Activated T-helper 17 cell treated with anti-CD3 and anti-CD28 coated beads, Interleukin-2, amount 50 U/mL, for 72 hours (primary cell): Measurements from ENCODE around the gene WWC2. TPM values are rescaled to one million over a fixed set of nuclear protein-coding genes. Genes with fewer than 3 reads are reported as not detected.

ENCODE experiments used
- ATAC-seq: fragments of 150-1000 bp; cut with Tn5 transposase; replicated peaks from 2 replicates; pipeline ENCODE4 v1.10.0; 2021; ENCODE audit warnings: mild to moderate bottlenecking, moderate library complexity
- H3K27ac Mint-ChIP-seq: one replicate; pipeline ENCODE4 v1.8.0; 2022; ENCODE audit warnings: mixed read lengths
- H3K27me3 Mint-ChIP-seq: one replicate; pipeline ENCODE4 v1.8.0; 2022; ENCODE audit warnings: mixed read lengths
- H3K36me3 Mint-ChIP-seq: one replicate; pipeline ENCODE4 v1.8.0; 2022; ENCODE audit warnings: low read depth, mild to moderate bottlenecking, mixed read lengths
- H3K4me1 Mint-ChIP-seq: one replicate; pipeline ENCODE4 v1.8.0; 2022; ENCODE audit warnings: mixed read lengths
- H3K4me3 Mint-ChIP-seq: one replicate; pipeline ENCODE4 v1.8.0; 2022; ENCODE audit warnings: mild to moderate bottlenecking, mixed read lengths
- H3K9me3 Mint-ChIP-seq: one replicate; pipeline ENCODE4 v1.8.0; 2022; ENCODE audit warnings: mixed read lengths
- total RNA-seq, 2 donors: library from RNA; stranded (reverse); gene quantifications; one replicate each; pipeline ENCODE4 v1.2.3, GENCODE V29; 2022

The WWC2 gene
- 10 to 100 TPM in 1 of 2 donors, under 1 TPM in 1; 0.76 to 11.9 TPM for total RNA-seq

DNA sequence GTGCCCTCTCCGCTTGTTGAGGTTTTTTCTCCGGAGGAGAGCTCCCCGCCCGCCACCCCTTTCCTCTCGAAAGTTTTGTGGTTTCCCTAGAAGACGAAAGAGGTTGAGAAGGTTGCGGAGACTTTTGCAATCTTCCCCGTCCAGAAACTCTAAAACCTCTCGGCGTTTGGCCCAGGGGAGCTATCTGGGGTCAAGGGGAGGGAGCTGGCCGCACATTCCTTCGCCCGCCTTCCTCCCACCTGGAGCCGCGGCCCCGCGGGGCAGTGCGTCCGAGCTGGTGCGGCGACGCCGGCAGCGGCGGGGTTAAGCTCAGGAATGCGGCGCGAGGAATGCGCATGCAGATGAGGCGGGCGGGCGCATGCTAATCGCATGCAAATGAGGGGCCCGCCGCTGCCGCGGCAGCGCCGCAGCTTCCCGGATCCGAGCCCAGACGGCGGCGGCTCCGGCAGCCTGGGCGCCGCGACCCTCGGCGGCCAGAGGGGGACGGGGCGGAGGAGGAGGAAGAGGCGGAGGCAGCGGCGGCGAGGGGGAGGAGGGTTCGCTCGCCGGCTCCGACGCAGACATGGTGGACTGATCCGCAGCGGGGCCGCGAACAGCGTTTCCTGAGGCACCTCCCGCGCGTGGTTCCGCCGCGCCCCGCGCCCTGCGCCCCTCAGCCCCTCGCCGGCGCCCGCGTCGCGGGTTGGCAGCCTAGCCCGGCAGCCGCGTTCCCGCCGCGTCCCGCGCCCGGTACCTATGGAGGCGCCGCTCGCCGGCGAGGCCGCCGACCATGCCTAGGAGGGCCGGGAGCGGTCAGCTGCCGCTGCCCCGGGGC is at the start of gene WWC2:
TSS of gene WWC2 (plus strand) at position 535 of the 814 bp plus-strand sequence. CDS start at position 770, 235 bp downstream.
- Mint-ChIP-seq H3K27me3 (peaks cover 26% of the 10 kb centered on the region), H3K27ac (no peak within 1 kb of the TSS), H3K4me3 (peak within 1 kb of the TSS; percentile 81), H3K9me3 (no peaks in the 10 kb centered on the region), H3K36me3 (peaks cover 7% of the 10 kb centered on the region), H3K4me1 (no peaks in the 10 kb centered on the region)
- peak; percentile 82 for ATAC-seq

DNA sequence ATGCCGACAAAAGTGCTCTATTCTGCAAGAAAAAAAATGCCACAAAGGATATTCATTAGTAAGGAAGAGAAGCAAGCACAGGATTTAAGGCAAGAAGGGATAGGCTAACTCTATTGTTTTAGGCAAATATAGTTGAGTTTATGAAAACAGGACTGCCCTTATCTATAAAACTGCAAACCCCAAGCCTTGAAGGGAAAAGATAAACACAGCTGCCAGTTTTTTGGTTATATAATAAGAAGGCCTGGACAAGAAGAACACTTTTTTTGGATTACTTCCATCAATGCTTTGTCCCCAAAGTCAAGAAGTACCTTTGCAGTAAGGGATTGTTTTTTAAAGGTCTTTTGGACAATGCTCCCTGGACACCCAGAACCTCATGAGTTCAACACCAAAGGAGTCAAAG is 45.4 kb upstream of the WWC2 start:
- no peak for ATAC-seq
- peaks cover 24% of the 10 kb centered on the region for H3K27me3 Mint-ChIP-seq
- H3K4me1 Mint-ChIP-seq, result no peaks in the 10 kb centered on the region
- no peak overlapping the region for H3K4me3 Mint-ChIP-seq
- no peaks in the 10 kb centered on the region for H3K9me3 Mint-ChIP-seq
- no peaks in the 10 kb centered on the region for H3K36me3 Mint-ChIP-seq
- H3K27ac Mint-ChIP-seq, result no peak overlapping the region

DNA sequence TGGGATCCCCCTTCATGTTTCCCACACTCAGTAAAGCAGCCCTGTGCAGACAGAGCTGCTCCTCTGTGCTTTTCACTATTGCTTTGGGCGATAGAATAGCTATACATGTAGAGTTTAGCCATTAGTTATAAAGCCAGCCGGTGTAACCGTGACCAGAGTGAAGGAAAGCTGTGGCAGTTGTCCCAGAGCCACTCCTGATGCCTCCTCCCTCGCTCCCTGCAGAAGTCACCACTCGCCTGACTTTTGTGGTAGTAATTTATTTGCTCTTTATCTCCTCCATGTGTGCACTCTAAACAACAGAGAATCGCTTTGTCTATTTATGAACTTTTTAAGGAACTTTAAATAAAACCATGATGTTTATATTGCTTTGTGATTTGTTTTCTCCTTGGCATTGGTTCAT is 41.8 kb upstream of the WWC2 start:
- Mint-ChIP-seq H3K27me3 (peaks cover 18% of the 10 kb centered on the region), H3K4me3 (no peak overlapping the region), H3K9me3 (no peaks in the 10 kb centered on the region), H3K4me1 (no peaks in the 10 kb centered on the region), H3K36me3 (no peaks in the 10 kb centered on the region), H3K27ac (no peak overlapping the region)
- ATAC-seq, result no peak

DNA sequence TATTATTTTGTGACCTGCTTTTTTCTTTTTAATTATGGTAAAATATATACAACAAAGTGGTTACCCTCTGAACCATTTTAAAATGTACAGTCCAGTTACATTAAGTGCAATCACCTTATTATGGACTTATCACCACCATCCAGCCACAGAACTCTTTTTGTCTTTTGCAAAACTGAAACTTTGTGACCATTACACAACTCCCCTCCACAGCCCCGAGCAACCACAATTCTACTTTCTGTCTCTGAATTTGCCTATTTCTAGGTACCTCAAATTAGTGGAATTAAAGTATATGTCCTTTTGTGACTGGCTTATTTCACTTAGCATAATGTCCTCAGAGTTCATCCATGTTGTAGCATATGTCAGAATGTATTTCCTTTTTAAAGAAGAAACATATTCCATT is 39.3 kb upstream of the WWC2 start:
- no peaks in the 10 kb centered on the region for H3K4me1 Mint-ChIP-seq
- H3K36me3 Mint-ChIP-seq, result no peaks in the 10 kb centered on the region
- no peak overlapping the region for H3K27ac Mint-ChIP-seq
- no peaks in the 10 kb centered on the region for H3K9me3 Mint-ChIP-seq
- no peak for ATAC-seq
- no peak overlapping the region for H3K4me3 Mint-ChIP-seq
- H3K27me3 Mint-ChIP-seq, result peaks cover 28% of the 10 kb centered on the region

DNA sequence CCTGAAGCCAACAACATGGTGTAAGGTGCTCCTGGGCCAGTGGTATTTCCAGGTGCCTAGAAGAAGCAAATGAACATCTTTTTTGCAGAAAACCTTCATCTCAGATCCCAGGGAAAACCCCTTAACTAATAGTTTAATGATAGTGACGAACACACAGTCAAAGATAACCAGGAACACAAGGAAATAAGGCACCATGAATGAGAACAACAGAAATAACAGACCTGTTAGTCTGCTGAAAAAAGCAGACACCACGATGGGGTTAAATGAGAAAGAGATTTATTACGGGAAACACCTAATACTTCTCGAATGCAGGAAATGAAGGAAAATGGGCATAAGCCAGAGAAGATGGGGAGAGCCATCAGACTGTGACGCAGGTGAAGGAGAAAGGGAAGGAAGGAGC is 30.6 kb upstream of the WWC2 start:
- ATAC-seq, result no peak
- Mint-ChIP-seq H3K4me1 (no peaks in the 10 kb centered on the region), H3K36me3 (no peaks in the 10 kb centered on the region), H3K9me3 (peaks cover 4% of the 10 kb centered on the region), H3K27ac (no peak overlapping the region), H3K4me3 (no peak overlapping the region), H3K27me3 (peaks cover 13% of the 10 kb centered on the region)

DNA sequence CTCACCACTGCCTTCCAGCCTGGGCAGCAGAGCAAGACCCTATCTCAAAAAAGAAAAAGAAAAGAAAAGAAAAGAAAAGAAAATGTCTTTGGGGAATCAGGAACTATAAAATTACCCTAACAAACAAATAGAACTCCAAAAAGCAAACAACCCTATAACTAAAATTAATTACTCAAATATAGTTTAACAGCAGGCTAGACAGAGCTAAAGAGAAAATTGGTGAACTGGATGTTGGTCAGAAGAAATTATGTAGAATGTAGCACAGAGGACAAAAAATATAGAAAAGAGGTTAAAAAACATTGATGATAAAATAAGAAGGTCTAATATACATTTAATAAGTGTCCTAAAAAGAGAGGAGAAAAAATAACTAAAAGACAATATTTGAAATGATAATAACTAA is 27.8 kb upstream of the WWC2 start:
- peaks cover 4% of the 10 kb centered on the region for H3K9me3 Mint-ChIP-seq
- no peak overlapping the region for H3K4me3 Mint-ChIP-seq

DNA sequence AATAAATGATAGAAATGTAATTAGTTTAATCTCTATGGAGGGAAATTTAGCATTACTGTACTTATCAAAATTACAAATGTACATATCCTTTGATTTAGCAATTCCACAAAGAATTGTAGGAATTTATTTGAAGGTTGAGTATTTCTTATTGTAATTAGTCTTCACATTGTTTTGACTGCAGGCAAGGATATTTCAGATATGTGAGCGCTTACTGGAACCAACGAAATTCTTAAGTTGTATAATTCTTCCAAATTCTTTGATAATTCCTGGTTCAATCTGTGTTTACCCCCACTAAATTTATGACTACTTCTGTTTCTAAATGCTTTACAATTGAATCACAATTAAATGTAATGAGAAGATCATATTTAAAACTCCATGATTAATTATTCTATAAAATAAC is 26.9 kb upstream of the WWC2 start:
- Mint-ChIP-seq H3K27ac (no peak overlapping the region), H3K4me1 (no peaks in the 10 kb centered on the region), H3K36me3 (no peaks in the 10 kb centered on the region)

More for the DNA sequence above, 27.8 kb upstream of the WWC2 start:
- H3K27me3 Mint-ChIP-seq, result peaks cover 15% of the 10 kb centered on the region
- H3K27ac Mint-ChIP-seq, result no peak overlapping the region
- no peak for ATAC-seq
- H3K36me3 Mint-ChIP-seq, result no peaks in the 10 kb centered on the region
- H3K4me1 Mint-ChIP-seq, result no peaks in the 10 kb centered on the region

DNA sequence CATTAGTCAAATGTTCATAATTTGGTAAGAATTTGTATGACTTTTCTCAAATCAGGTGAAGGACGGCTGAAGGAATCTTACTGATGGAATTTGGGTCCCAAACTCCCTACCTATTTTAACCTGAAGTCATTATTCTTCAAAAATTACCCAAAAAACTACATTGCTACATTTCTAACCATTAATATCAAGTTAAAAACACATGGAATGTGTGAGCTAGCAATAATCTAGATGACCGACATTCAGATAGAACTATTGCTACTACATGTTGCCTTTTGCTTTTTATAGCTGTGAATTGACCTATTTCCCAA is 25.3 kb upstream of the WWC2 start:
- Mint-ChIP-seq H3K9me3 (no peaks in the 10 kb centered on the region), H3K27me3 (peaks cover 15% of the 10 kb centered on the region), H3K36me3 (no peaks in the 10 kb centered on the region), H3K27ac (no peak overlapping the region), H3K4me3 (no peak overlapping the region), H3K4me1 (no peaks in the 10 kb centered on the region)
- ATAC-seq, result no peak

More for the DNA sequence above, 26.9 kb upstream of the WWC2 start:
- H3K27me3 Mint-ChIP-seq, result peaks cover 15% of the 10 kb centered on the region
- no peak overlapping the region for H3K4me3 Mint-ChIP-seq
- peaks cover 4% of the 10 kb centered on the region for H3K9me3 Mint-ChIP-seq
- ATAC-seq, result no peak

DNA sequence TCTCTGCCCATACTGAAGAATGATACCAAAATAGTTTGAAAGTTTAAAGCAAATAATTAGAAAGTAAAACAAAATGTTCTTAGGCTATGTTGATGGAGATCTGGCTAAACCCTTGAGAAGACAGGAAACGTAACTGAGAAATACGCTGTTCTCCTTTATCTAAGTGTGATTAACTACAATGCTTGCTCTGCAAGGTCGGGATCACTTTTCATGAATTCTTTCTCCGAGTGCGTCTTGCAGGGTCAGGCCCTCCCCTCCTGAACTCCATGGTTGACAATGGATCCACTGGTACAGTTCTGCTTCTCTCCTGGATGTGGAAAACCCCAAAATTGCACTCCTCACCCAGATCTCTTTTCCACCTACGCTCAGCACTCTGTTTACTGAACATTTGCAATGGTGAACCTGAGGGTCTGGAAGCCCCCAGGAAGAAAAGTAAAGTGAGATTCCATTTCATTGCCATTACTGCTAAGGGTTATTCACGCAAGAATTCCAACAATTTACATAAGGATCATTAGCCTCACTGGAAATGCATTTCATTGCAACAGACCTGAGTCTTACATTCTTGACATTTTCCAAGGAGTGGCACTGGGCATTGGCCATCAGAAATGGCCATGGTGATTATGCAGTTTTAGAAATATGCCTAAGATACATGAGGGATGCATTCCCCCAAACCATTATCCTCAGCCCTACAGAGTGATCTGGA is 24.6 kb upstream of the WWC2 start:
- H3K36me3 Mint-ChIP-seq, result no peaks in the 10 kb centered on the region
- H3K9me3 Mint-ChIP-seq, result no peaks in the 10 kb centered on the region
- H3K4me1 Mint-ChIP-seq, result no peaks in the 10 kb centered on the region
- H3K27me3 Mint-ChIP-seq, result peaks cover 15% of the 10 kb centered on the region
- ATAC-seq, result no peak
- H3K27ac Mint-ChIP-seq, result no peak overlapping the region
- H3K4me3 Mint-ChIP-seq, result no peak overlapping the region

DNA sequence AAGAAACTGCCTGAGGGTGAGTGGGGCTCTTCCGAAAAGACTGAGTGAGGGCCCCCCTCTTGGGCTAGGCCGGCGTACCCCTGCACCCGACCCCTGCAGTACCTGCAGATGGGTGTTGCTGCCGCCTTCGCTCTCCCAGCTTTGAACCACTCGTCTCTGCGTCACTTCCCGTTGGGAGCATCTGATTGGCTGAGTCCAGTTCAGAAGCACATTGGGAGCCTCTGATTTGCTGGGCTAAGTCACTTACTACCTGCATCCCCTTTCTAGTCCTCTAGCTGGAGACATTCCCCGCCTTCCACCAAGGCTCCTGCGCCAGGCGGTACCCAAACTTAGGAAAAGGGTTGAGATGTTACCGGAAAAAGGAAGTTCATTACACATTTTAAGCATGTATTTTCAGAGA is 20.4 kb upstream of the WWC2 start:
- no peak overlapping the region for H3K4me3 Mint-ChIP-seq
- no peak overlapping the region for H3K27ac Mint-ChIP-seq
- H3K36me3 Mint-ChIP-seq, result no peaks in the 10 kb centered on the region
- ATAC-seq, result no peak
- no peaks in the 10 kb centered on the region for H3K4me1 Mint-ChIP-seq
- peaks cover 12% of the 10 kb centered on the region for H3K27me3 Mint-ChIP-seq
- H3K9me3 Mint-ChIP-seq, result no peaks in the 10 kb centered on the region

DNA sequence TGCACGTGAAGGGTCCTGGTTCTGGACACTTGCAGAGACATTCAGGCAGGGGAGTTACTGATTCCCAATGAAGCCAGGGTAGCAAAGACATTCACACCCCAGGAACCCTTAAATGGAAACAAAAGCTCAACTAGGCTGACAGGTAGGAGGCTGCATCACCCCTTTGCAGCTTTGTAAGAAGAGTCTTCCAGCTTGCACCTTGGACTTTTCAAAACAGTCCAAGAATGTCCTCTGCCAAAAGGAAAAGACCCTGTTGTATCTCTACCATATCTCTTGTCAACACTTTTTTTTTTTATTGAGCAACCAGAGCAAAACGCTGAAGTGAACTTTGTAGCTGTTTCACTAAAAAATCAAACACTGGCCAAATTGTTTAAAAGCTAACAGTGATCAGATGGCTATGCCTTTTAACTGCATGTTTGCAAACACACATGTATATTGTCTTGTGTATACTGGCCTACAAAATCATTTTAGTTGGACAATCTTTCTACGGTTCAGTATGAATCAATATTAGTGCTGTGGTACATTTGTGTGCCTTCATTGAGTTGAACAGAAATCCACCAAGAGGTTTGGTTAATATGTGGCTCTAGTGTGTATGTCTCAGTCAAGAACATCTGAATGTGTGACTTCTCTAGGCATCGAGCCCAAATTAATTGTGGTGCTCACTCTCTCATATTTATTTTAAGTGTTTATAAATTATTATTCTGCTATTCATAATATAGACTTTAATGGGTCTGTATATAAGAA is 18.5 kb upstream of the WWC2 start:
- no peak for ATAC-seq
- Mint-ChIP-seq H3K4me3 (no peak overlapping the region), H3K27ac (no peak overlapping the region), H3K27me3 (peaks cover 4% of the 10 kb centered on the region), H3K9me3 (no peaks in the 10 kb centered on the region), H3K4me1 (no peaks in the 10 kb centered on the region), H3K36me3 (no peaks in the 10 kb centered on the region)

DNA sequence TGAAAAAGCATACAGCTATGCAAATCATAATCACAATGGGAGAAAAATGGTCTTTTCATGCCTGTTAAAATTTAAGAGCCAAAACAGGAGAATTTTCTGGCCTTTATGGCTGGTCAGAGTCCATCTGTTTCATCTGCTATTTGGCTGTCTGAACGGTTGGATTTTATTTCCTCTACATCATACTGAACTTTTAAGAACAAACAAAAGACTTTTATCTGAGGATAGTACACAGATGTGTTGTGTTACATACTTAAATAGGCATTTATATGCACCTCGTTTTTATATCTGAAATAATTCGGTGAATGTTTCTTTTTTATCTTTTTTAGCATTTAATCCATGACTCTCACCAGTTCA is 18.0 kb upstream of the WWC2 start:
- H3K9me3 Mint-ChIP-seq, result no peaks in the 10 kb centered on the region
- no peaks in the 10 kb centered on the region for H3K27me3 Mint-ChIP-seq
- H3K4me3 Mint-ChIP-seq, result no peak overlapping the region
- no peak overlapping the region for H3K27ac Mint-ChIP-seq
- no peaks in the 10 kb centered on the region for H3K4me1 Mint-ChIP-seq
- no peaks in the 10 kb centered on the region for H3K36me3 Mint-ChIP-seq
- ATAC-seq, result no peak

DNA sequence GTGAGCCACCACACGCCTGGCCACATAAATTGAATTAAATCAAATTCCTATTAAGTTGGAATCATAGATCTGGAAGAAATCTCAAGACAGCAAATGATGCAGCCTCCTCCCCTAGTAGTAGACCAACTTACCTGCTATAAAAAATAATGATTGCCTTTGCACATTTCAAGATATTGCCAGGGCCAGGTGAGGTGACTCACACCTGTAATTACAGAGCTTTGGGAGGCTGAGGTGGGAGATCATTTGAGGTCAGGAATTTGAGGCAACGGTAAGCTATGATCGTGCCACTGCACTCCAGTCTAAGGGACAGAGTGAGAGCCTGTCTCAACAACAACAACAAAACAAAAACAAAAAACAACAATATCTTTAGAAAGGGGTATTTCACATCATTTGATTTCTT is 17.0 kb upstream of the WWC2 start:
- no peaks in the 10 kb centered on the region for H3K36me3 Mint-ChIP-seq
- H3K27me3 Mint-ChIP-seq, result no peaks in the 10 kb centered on the region
- no peaks in the 10 kb centered on the region for H3K4me1 Mint-ChIP-seq
- no peak overlapping the region for H3K27ac Mint-ChIP-seq
- H3K4me3 Mint-ChIP-seq, result no peak overlapping the region
- no peaks in the 10 kb centered on the region for H3K9me3 Mint-ChIP-seq
- ATAC-seq, result no peak

DNA sequence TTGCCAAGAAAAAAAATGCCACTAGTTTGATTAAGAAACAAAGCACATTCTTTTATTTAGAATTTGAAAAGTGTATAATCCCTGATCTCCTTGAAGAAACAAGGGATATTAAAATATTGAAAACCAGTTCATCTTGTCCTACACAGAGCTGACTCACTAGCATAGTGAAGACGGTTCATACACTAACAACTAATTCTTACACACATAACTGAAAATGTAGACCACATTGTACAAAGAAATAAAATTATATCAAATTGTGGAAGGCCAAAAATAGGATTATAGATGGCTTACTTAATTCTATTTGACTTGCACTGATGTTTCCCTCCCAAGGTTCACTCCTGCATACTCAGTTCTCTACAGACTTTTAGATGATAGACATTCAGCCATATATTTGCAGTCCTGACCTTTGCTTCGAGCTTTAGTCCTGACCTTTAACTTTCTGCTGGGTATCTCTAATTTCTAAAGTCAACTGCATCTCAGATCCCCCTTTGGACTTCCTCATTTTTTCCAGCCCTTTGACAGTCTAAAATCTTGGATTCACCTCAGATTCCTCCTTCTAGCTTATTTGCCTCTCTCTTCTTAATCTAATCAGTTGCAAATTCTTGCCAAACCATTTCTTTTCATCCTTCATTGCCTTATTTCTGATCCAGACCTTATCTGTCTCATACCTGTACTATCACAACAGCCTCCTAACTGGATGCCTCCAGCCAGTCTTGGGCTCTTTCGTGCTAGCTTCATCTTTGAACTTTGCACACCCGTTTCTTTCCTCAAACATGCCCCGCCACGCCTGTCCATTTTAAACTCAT is 4.5 kb upstream of the WWC2 start:
- no peaks in the 10 kb centered on the region for H3K9me3 Mint-ChIP-seq
- H3K27ac Mint-ChIP-seq, result no peak overlapping the region
- H3K4me3 Mint-ChIP-seq, result no peak overlapping the region
- ATAC-seq, result no peak
- peaks cover 19% of the 10 kb centered on the region for H3K27me3 Mint-ChIP-seq
- H3K36me3 Mint-ChIP-seq, result peaks cover 7% of the 10 kb centered on the region
- H3K4me1 Mint-ChIP-seq, result no peaks in the 10 kb centered on the region
